ENCODE measurements around the gene MORN5. TPM values are rescaled to one million over a fixed set of nuclear protein-coding genes. Genes with fewer than 3 reads are reported as not detected.

The MORN5 gene
- polyA plus RNA-seq, 2 of the 4 experiments (the other 2 are of a cell fraction) = not detected

DNA sequence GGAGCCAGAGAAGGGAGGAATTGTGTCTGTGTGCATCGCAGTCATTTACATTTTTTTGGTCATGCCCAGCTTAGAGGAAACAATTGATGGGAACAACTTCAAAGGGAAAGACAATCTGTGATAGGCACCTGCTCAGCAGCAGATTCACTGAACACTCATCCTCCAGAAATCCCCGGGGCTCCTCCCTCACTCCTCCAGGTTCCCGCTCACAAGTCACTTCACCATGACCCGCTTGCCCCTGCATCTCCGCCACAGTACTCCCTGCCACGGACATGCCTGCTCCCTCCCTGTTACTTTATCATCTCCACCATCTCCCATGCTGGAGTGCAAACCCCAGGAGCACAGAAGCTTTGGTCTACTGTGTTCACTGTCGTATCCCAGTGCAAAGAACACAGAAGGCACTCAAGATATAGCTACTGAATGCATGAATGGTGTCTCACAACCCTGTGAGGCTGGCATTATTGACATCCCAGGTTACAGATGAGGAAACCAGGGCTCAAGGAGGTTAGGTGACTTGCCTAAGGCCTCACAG lies 52.8 kb downstream of the MORN5 start (continued):
- no peak for TF ChIP-seq HOXB5 (CRISPR knock-in tag; IDR thresholded peaks at IDR 0.05)

DNA sequence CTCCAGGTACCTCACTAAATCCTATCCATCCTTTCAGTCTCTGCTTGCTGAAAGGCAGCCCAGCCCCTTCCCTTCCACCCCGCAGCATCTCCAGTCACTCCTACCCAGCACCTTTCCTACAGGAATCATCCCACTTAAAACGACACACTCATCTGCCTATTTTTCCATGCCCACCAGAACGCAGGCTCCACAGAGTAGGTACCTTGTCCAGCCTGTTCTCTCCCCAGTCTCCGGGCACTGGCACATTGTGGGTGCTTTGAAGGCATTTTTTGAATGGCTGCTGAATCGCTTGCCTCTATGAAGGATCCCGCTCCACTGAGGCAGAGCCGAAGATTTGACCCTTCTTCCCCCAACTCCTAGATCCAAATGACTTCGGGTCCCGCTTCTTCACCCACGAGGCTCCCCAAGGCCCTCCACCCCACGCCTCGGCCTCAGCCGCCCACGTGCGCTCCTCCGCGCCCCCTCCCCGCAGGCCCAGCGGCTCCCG lies 53.4 kb downstream of the MORN5 start:
- peak overlapping the region; percentile 96 for H3K4me2 ChIP-seq
- POLR2A ChIA-PET = interaction anchor here (0.5 kb wide), 1 partner anchor 12 kb away, joined by 3 read pairs; no protein-coding TSS in a partner anchor

DNA sequence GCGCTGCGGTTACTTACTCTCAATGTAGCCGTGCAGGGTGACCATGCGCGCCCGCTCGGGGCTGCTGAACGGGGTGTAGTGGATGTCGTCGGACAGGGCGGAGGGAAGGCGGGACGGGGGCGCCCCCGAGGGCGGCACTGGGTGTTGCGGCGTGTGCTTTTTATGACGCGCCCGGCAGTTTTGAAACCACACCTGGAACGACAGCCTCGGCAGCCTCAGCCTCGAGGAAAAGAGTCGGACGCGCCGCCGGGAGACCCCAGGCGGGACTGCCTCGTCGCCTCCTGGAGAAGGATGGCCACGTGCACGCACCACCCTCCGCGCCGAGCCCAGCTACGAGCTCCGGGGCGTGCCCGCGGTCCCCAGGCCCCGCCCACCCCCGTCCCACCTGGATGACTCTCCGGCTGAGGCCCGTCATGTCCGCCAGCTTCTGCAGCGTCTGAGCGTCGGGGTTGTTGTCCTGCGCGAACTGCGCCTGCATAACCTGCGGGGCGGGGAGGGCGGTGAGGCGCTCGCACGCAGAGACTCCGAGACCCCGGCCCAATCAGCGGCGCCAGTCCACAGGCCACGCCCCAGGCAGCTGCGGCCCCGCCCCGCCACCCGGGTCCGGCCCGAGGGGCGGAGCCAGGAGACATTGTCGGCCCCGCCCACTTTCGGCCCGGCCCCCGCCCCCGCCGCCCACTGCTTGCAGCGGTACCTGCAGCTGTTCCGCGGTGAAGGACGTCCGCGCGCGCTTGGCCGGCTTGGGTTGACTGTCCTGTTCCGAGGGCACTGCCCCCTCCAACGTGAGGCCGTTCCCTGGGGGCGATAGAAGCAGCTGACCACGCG lies 54.1 kb downstream of the MORN5 start:
- H3K4me3 ChIP-seq = peak overlapping the region; percentile 49
- TF ChIP-seq, protein P1, sequence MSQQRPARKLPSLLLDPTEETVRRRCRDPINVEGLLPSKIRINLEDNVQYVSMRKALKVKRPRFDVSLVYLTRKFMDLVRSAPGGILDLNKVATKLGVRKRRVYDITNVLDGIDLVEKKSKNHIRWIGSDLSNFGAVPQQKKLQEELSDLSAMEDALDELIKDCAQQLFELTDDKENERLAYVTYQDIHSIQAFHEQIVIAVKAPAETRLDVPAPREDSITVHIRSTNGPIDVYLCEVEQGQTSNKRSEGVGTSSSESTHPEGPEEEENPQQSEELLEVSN (IDR thresholded peaks at IDR 0.05; ENCODE audit: borderline replicate concordance, low read depth) = peak; percentile 93
- TF ChIP-seq, protein P2, sequence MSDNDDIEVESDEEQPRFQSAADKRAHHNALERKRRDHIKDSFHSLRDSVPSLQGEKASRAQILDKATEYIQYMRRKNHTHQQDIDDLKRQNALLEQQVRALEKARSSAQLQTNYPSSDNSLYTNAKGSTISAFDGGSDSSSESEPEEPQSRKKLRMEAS (IDR thresholded peaks at IDR 0.05) = peak; percentile 93
- TF ChIP-seq FOXS1 (CRISPR knock-in tag; IDR thresholded peaks at IDR 0.05) = no peak
- TF ChIP-seq ATOH8 (CRISPR knock-in tag; IDR thresholded peaks at IDR 0.05; ENCODE audit: low read depth) = no peak
- no peaks in the 10 kb centered on the region for H3K9me3 ChIP-seq
- 32% methylated on average over 30 of the region's 93 CpGs for WGBS (ENCODE audit: missing lambda C conversion rate)
- ChIA-PET CTCF (interaction anchor here (0.8 to 1.2 kb wide), 4 partner anchors 23 to 136 kb away, joined by 3 to 4 read pairs (median 4); no protein-coding TSS in a partner anchor), POLR2A (no interaction called here)
- peak overlapping the region; percentile 96 for H3K4me2 ChIP-seq
- FAIRE-seq (no peak), DNase-seq (ENCODE audit: low read depth in 1 of 2, low spot score in 1 of 2) (peak; percentile 67 to 70), ATAC-seq (peak; percentile 60 to 88)
- peak overlapping the region in 1 of 2 experiments; percentile 59; a peak in 4 of 6 replicates for H3K27ac ChIP-seq
- peaks cover 15% of the 10 kb centered on the region; the same call in 1 of the 3 replicates for H3K4me1 ChIP-seq

More for the DNA sequence above, 53.4 kb downstream of the MORN5 start:
- Histone ChIP-seq H3K9me3 (no peaks in the 10 kb centered on the region), H3K4me1 (peaks cover 15% of the 10 kb centered on the region; the same call in 1 of the 3 replicates), H3K27ac (peak overlapping the region in 1 of 2 experiments; percentile 59; a peak in 2 of 6 replicates), H3K4me3 (peak overlapping the region; percentile 49)
- ATAC-seq (no peak), FAIRE-seq (no peak), DNase-seq (ENCODE audit: low read depth in 1 of 2, low spot score in 1 of 2) (no peak)
- TF ChIP-seq NPAS2 (CRISPR knock-in tag; IDR thresholded peaks at IDR 0.05; ENCODE audit: borderline replicate concordance) (no peak), EHMT2 (IDR thresholded peaks at IDR 0.05; ENCODE audit: low read depth) (no peak), EHF (CRISPR knock-in tag; IDR thresholded peaks at IDR 0.05) (no peak), SREBF2 (IDR thresholded peaks at IDR 0.05) (no peak), NFE2L2 (conservative IDR thresholded peaks at IDR 0.05; ENCODE audit: low read length) (no peak), MAFK (IDR thresholded peaks at IDR 0.05; ENCODE audit: partially characterized antibody) (no peak), EP300 (IDR thresholded peaks at IDR 0.05) (no peak), CHD4 (IDR thresholded peaks at IDR 0.05; ENCODE audit: borderline replicate concordance) (no peak), HEYL (CRISPR knock-in tag; IDR thresholded peaks at IDR 0.05) (no peak), ZFP36 (IDR thresholded peaks at IDR 0.05; ENCODE audit: borderline replicate concordance, partially characterized antibody) (no peak), ZSCAN20 (CRISPR knock-in tag; IDR thresholded peaks at IDR 0.05) (no peak), SMC3 (IDR thresholded peaks at IDR 0.05) (no peak), FOSL2 (IDR thresholded peaks at IDR 0.05) (no peak), FOSL2 (CRISPR knock-in tag; IDR thresholded peaks at IDR 0.05) (no peak)
- TF ChIP-seq, protein P3, sequence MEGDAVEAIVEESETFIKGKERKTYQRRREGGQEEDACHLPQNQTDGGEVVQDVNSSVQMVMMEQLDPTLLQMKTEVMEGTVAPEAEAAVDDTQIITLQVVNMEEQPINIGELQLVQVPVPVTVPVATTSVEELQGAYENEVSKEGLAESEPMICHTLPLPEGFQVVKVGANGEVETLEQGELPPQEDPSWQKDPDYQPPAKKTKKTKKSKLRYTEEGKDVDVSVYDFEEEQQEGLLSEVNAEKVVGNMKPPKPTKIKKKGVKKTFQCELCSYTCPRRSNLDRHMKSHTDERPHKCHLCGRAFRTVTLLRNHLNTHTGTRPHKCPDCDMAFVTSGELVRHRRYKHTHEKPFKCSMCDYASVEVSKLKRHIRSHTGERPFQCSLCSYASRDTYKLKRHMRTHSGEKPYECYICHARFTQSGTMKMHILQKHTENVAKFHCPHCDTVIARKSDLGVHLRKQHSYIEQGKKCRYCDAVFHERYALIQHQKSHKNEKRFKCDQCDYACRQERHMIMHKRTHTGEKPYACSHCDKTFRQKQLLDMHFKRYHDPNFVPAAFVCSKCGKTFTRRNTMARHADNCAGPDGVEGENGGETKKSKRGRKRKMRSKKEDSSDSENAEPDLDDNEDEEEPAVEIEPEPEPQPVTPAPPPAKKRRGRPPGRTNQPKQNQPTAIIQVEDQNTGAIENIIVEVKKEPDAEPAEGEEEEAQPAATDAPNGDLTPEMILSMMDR (IDR thresholded peaks at IDR 0.05) = no peak
- TF ChIP-seq, protein P4, sequence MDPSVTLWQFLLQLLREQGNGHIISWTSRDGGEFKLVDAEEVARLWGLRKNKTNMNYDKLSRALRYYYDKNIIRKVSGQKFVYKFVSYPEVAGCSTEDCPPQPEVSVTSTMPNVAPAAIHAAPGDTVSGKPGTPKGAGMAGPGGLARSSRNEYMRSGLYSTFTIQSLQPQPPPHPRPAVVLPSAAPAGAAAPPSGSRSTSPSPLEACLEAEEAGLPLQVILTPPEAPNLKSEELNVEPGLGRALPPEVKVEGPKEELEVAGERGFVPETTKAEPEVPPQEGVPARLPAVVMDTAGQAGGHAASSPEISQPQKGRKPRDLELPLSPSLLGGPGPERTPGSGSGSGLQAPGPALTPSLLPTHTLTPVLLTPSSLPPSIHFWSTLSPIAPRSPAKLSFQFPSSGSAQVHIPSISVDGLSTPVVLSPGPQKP (IDR thresholded peaks at IDR 0.05; ENCODE audit: low read depth, low read length) = no peak
- WGBS (ENCODE audit: missing lambda C conversion rate) = 81% methylated on average over 16 of the region's 20 CpGs
- CTCF ChIA-PET = interaction anchor here (0.8 to 1.1 kb wide), 3 partner anchors 22 to 137 kb away, joined by 3 to 4 read pairs (median 3); no protein-coding TSS in a partner anchor
